HepG2 (cell line): Measurements from ENCODE around the gene C20orf204. TPM values are rescaled to one million over a fixed set of nuclear protein-coding genes. Genes with fewer than 3 reads are reported as not detected.

ENCODE experiments used
- DZIP1 ChIP-seq: sonication (generic); formaldehyde crosslinking; IDR thresholded peaks from 2 replicates; pipeline ENCODE4 v1.5.0; 2020; ENCODE audit warnings: mild to moderate bottlenecking, missing genetic modification reagents
- FOXA1 ChIP-seq, 2 experiments: fragments of 450-650 bp in 1 of 2; sonication (generic) in 1 of 2; formaldehyde crosslinking in 1 of 2; IDR thresholded peaks; 2 replicates each; pipeline versions ENCODE4 v1.4.0 to v1.6.1; 2016 to 2020; ENCODE audit warnings: missing genetic modification reagents in 1 of 2
- HNF1A ChIP-seq, 2 experiments: sonication (generic) in 1 of 2; formaldehyde crosslinking in 1 of 2; IDR thresholded peaks; 2 replicates each; pipeline versions ENCODE4 v1.4.0 to v1.6.1; 2016 to 2020; ENCODE audit warnings: borderline replicate concordance in 1 of 2, low read depth in 1 of 2, mild to moderate bottlenecking in 1 of 2, missing genetic modification reagents in 1 of 2
- MXD4 ChIP-seq: IDR thresholded peaks from 2 replicates; pipeline ENCODE4 v1.6.1; 2016; ENCODE audit warnings: mild to moderate bottlenecking, missing biosample characterization, missing genetic modification reagents
- NFE2L2 ChIP-seq: fragments of 150-350 bp; IDR thresholded peaks from 2 replicates; pipeline ENCODE4 v1.6.1; 2014; ENCODE audit warnings: low read length
- ONECUT2 ChIP-seq: sonication (generic); formaldehyde crosslinking; IDR thresholded peaks from 2 replicates; pipeline ENCODE4 v1.4.0; 2020; ENCODE audit warnings: missing genetic modification reagents
- PCBP1 ChIP-seq: fragments of 200-400 bp; formaldehyde crosslinking; IDR thresholded peaks from 2 replicates; pipeline ENCODE4 v1.6.1; 2017; ENCODE audit warnings: mild to moderate bottlenecking, low read depth, low read length, borderline replicate concordance
- RNF219 ChIP-seq: sonication (generic); formaldehyde crosslinking; IDR thresholded peaks from 2 replicates; pipeline ENCODE4 v1.5.0; 2020; ENCODE audit warnings: mild to moderate bottlenecking, missing genetic modification reagents
- TAF1 ChIP-seq: sonication (generic); formaldehyde crosslinking; IDR thresholded peaks from 2 replicates; pipeline ENCODE4 v1.4.0; 2020; ENCODE audit warnings: missing genetic modification reagents
- ZIK1 ChIP-seq: sonication (generic); formaldehyde crosslinking; IDR thresholded peaks from 2 replicates; pipeline ENCODE4 v1.5.0; 2020; ENCODE audit warnings: mild to moderate bottlenecking, low read depth, missing genetic modification reagents, borderline replicate concordance
- ZMYM3 ChIP-seq: sonication (generic); formaldehyde crosslinking; IDR thresholded peaks from 2 replicates; pipeline ENCODE4 v1.5.1; 2020; ENCODE audit warnings: mild to moderate bottlenecking, missing genetic modification reagents
- ZNF260 ChIP-seq: sonication (generic); formaldehyde crosslinking; IDR thresholded peaks from 2 replicates; pipeline ENCODE4 v1.4.0; 2020; ENCODE audit warnings: missing genetic modification reagents, low read depth, mild to moderate bottlenecking, borderline replicate concordance
- ZNF597 ChIP-seq: sonication (generic); formaldehyde crosslinking; IDR thresholded peaks from 2 replicates; pipeline ENCODE4 v1.5.0; 2020; ENCODE audit warnings: missing genetic modification reagents
- ZNF850 ChIP-seq: sonication (generic); formaldehyde crosslinking; conservative IDR thresholded peaks from 2 replicates; pipeline ENCODE4 v1.9.0; 2021; ENCODE audit warnings: mild to moderate bottlenecking, missing genetic modification reagents
- ZXDC ChIP-seq: sonication (generic); formaldehyde crosslinking; IDR thresholded peaks from 2 replicates; pipeline ENCODE4 v1.5.0; 2020; ENCODE audit warnings: mild to moderate bottlenecking, missing genetic modification reagents
- polyA plus RNA-seq, 8 experiments: library from polyadenylated mRNA; depleted of rRNA in 3 of 8; stranded (reverse) in 7 of 8; unstranded in 1 of 8; fragments of >200 nt; fragmentation: Illumina TruSeq in 4 of 8; extraction: Trizol in 4 of 8; gene quantifications; 2 replicates each; pipeline versions ENCODE4 v1.2.1 to v1.2.3, GENCODE V29; 2011 to 2016; ENCODE audit warnings: low read depth in 4 of 8, missing spikeins in 1 of 8, mixed read lengths in 1 of 8; ENCODE audit not compliant: insufficient read depth in 1 of 8
- total RNA-seq, 5 experiments: library from RNA; depleted of rRNA; stranded (reverse); fragments of >200 nt; fragmentation: Illumina TruSeq; extraction: Trizol; gene quantifications; 2 replicates each; pipeline ENCODE4 v1.2.3, GENCODE V29; 2016; ENCODE audit warnings: low read depth in 1 of 5

Gene C20orf204
- total and polyA plus RNA-seq, 2 of the 13 experiments (the other 11 are each of a cell fraction or from before 2014, with no cell fraction given), result 22.1 to 80.0 TPM

- TF ChIP-seq MXD4 (CRISPR knock-in tag), result peak; percentile 75
- TF ChIP-seq RNF219 (CRISPR knock-in tag), result 0 out of 2 replicates have a peak, but pooled peaks have one; percentile 22
- TF ChIP-seq ZXDC (CRISPR knock-in tag), result peak; percentile 81
- TF ChIP-seq ZNF850 (CRISPR knock-in tag), result no peak
- TF ChIP-seq ZMYM3, result peak; percentile 23
- no peak; the same call in 1 of the 2 replicates for TF ChIP-seq DZIP1 (CRISPR knock-in tag)
- no peak for TF ChIP-seq FOXA1 (IDR thresholded peaks at IDR 0.05)
- peak; percentile 20; the same call in 1 of the 2 replicates for TF ChIP-seq FOXA1 (CRISPR knock-in tag; IDR thresholded peaks at IDR 0.05)
- TF ChIP-seq NFE2L2, result no peak
- TF ChIP-seq ZNF260 (CRISPR knock-in tag), result 0 out of 2 replicates have a peak, but pooled peaks have one; percentile 2
- TF ChIP-seq ZNF597 (CRISPR knock-in tag), result no peak
- TF ChIP-seq HNF1A (IDR thresholded peaks at IDR 0.05; ENCODE audit: low read depth), result 0 out of 2 replicates have a peak, but pooled peaks have one; percentile 37
- peak; percentile 74; the same call in 1 of the 2 replicates for TF ChIP-seq HNF1A (CRISPR knock-in tag; IDR thresholded peaks at IDR 0.05; ENCODE audit: borderline replicate concordance)
- peak; percentile 97 for TF ChIP-seq PCBP1
- TF ChIP-seq TAF1 (CRISPR knock-in tag), result peak; percentile 80; the same call in 1 of the 2 replicates
- peak; percentile 12 for TF ChIP-seq ONECUT2 (CRISPR knock-in tag)
- 0 out of 2 replicates have a peak, but pooled peaks have one; percentile 57 for TF ChIP-seq ZIK1
Measured at GRCh38 chr20:64035933-64036345, at the start of gene C20orf204 (continued).
